GM12874 (cell line): ENCODE results near the gene ADH7.

Experiments
- CTCF ChIP-seq: IDR thresholded peaks from 2 replicates; pipeline ENCODE4 v1.5.1; 2011; ENCODE audit warnings: low read depth, mild to moderate bottlenecking, control low read depth, low read length, moderate library complexity; ENCODE audit not compliant: insufficient read depth

ADH7 gene

GRCh38 chr4:99447079-99447478 lies 11.9 kb upstream of the ADH7 start:
- no peak for TF ChIP-seq CTCF

GRCh38 chr4:99438405-99438780 lies 3.3 kb upstream of the ADH7 start:
- no peak for TF ChIP-seq CTCF

GRCh38 chr4:99437723-99438404 lies 2.7 kb upstream of the ADH7 start:
- no peak for TF ChIP-seq CTCF

- no peak for TF ChIP-seq CTCF
These were observed 2.0 kb upstream of the ADH7 start for GRCh38 chr4:99436976-99437722.

- TF ChIP-seq CTCF, result no peak
These were observed 1.3 kb upstream of the ADH7 start for GRCh38 chr4:99436462-99436861.

- no peak for TF ChIP-seq CTCF
These were observed 5.0 kb downstream of the ADH7 start for GRCh38 chr4:99430106-99430505.

- no peak for TF ChIP-seq CTCF
These were observed 18.0 kb downstream of the ADH7 start for GRCh38 chr4:99417125-99417524.
